Lung (tissue), 12 donors: ENCODE data around the gene SPEF1. TPM values are rescaled to one million over a fixed set of nuclear protein-coding genes. Genes with fewer than 3 reads are reported as not detected.

Experiments used
- ATAC-seq: fragments of 200-7000 bp; cut with Tn5 transposase; one replicate; pipeline ENCODE4 v1.9.1; 2020; ENCODE audit warnings: moderate number of reproducible peaks; ENCODE audit not compliant: insufficient read depth, low FRiP score
- DNase-seq, 3 donors: peaks; one replicate each; pipeline ENCODE4 v3.0.0-alpha.2; 2013 to 2017
- H3K27ac ChIP-seq, 2 donors: one replicate each; pipeline ENCODE4 v1.5.1; 2013; ENCODE audit warnings: mild to moderate bottlenecking in 2 of 2, moderate library complexity in 2 of 2, control low read depth in 1 of 2, inconsistent platforms in 1 of 2, low read depth in 1 of 2, low read length in 1 of 2
- H3K27me3 ChIP-seq, 3 donors: one replicate each; pipeline ENCODE4 v1.5.1; 2013; ENCODE audit warnings: low read length in 2 of 3; ENCODE audit not compliant: control insufficient read depth in 3 of 3, insufficient read depth in 3 of 3
- H3K36me3 ChIP-seq, 4 donors: one replicate each; pipeline ENCODE4 v1.5.1; 2013; ENCODE audit warnings: low read length in 4 of 4, mild to moderate bottlenecking in 1 of 4, moderate library complexity in 1 of 4; ENCODE audit not compliant: control insufficient read depth in 4 of 4, insufficient read depth in 4 of 4
- H3K4me1 ChIP-seq, 5 donors: one replicate each; pipeline ENCODE4 v1.5.1; 2013; ENCODE audit warnings: low read length in 5 of 5, mild to moderate bottlenecking in 2 of 5, moderate library complexity in 1 of 5; ENCODE audit not compliant: control insufficient read depth in 5 of 5, insufficient read depth in 5 of 5
- H3K4me3 ChIP-seq: one replicate; pipeline ENCODE4 v1.5.1; 2013; ENCODE audit warnings: mild to moderate bottlenecking, control low read depth, moderate library complexity
- H3K9ac ChIP-seq, 2 donors: one replicate each; pipeline ENCODE4 v1.5.1; 2013; ENCODE audit warnings: low read length in 2 of 2, control low read depth in 1 of 2; ENCODE audit not compliant: insufficient read depth in 1 of 2
- H3K9me3 ChIP-seq, 4 donors: one replicate each; pipeline ENCODE4 v1.5.1; 2013; ENCODE audit warnings: low read length in 3 of 4, mild to moderate bottlenecking in 1 of 4, moderate library complexity in 1 of 4; ENCODE audit not compliant: control insufficient read depth in 4 of 4, insufficient read depth in 3 of 4
- WGBS, 2 donors: extraction: QIAGEN DNeasy Blood & Tissue Kit; methylation state at CpG; one replicate each; pipeline ENCODE4 v1.1.7; 2013; 5-methylcytosine and 5-hydroxymethylcytosine counted together
- polyA plus RNA-seq, 2 donors: library from polyadenylated mRNA; stranded (reverse); fragments of 200-250 nt; gene quantifications; one replicate each; pipeline ENCODE4 v1.2.1, GENCODE V29; 2013
- total RNA-seq, 2 donors: library from RNA; depleted of rRNA in 1 of 2; stranded (reverse); fragments of >200 nt in 1 of 2; gene quantifications; one replicate each; pipeline ENCODE4 v1.2.1, GENCODE V29; 2014 to 2021
- TF ChIP-seq, protein P1 (sequence below): IDR thresholded peaks from 2 replicates; pipeline ENCODE4 v1.5.1; 2012; ENCODE audit warnings: mild to moderate bottlenecking; ENCODE audit errors: control extremely low read depth, extremely low read depth
- donor health status: control.
- donor health status: control.
- donor health status: Bipolar disorder and iron deficiency.
- donor health status: healthy.
- donor health status: DM: yes; HTN: yes; CAD: no.

The SPEF1 gene
- total and polyA plus RNA-seq, 4 donors: 9.6 to 15.5 (median 11.8) TPM

DNA sequence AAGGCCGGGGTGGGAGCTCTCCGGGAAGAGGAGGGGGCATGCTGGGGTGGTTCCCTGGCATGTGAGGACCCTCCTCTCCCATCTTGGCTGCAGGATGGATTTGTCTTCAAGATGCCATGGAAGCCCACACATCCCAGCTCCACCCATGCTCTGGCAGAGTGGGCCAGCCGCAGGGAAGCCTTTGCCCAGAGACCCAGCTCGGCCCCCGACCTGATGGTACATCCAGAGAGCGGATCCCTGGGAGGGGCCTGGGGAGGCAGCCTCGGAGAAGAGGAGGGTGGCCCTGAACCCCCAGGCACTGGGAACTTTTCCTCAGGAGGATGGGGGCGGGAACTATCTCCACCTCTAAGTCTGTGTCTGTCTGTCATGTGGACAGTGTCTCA is 19.6 kb upstream of the SPEF1 start:
- H3K27ac ChIP-seq: peak overlapping the region in 1 of 2 donors; percentile 69
- H3K4me3 ChIP-seq: no peak overlapping the region
- H3K36me3 ChIP-seq: peaks cover 0 to 59% (median 31%) of the 10 kb centered on the region in 4 donors
- no peak overlapping the region for H3K9ac ChIP-seq
- 92 to 94% methylated on average over 7 to 8 of the region's 8 CpGs for WGBS, 2 donors
- H3K9me3 ChIP-seq: no peaks in the 10 kb centered on the region
- TF ChIP-seq, protein P1, sequence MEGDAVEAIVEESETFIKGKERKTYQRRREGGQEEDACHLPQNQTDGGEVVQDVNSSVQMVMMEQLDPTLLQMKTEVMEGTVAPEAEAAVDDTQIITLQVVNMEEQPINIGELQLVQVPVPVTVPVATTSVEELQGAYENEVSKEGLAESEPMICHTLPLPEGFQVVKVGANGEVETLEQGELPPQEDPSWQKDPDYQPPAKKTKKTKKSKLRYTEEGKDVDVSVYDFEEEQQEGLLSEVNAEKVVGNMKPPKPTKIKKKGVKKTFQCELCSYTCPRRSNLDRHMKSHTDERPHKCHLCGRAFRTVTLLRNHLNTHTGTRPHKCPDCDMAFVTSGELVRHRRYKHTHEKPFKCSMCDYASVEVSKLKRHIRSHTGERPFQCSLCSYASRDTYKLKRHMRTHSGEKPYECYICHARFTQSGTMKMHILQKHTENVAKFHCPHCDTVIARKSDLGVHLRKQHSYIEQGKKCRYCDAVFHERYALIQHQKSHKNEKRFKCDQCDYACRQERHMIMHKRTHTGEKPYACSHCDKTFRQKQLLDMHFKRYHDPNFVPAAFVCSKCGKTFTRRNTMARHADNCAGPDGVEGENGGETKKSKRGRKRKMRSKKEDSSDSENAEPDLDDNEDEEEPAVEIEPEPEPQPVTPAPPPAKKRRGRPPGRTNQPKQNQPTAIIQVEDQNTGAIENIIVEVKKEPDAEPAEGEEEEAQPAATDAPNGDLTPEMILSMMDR: no peak
- DNase-seq (no peak), ATAC-seq (no peak)
- peaks cover 0 to 48% (median 14%) of the 10 kb centered on the region in 5 donors for H3K4me1 ChIP-seq
- H3K27me3 ChIP-seq: no peaks in the 10 kb centered on the region

DNA sequence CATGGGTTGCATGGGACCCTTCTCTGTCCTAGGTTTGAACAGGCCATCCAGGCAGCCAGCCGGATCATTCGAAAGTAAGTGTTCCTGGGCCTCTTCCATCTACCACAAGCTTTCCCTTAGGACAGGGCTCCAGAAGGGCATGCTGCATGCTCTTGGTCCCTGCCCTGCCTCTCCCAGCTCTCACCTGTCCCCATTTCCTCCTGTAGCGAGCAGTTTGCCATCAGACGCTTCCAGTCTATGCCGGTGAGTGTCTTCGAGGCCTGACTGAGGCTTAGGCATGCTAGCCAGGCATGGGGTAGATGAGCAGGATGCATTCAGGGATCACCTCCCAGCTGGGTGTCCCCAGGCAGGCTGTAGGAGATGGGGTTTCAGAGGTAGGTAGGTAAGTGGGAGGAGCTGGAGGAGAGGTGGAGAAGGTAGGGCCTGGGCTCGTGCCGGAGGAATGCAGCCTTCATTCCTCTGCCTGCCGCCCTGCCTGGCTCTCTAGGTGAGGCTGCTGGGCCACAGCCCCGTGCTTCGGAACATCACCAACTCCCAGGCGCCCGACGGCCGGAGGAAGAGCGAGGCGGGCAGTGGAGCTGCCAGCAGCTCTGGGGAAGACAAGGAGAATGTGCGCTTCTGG is 19.1 kb upstream of the SPEF1 start:
- H3K4me3 ChIP-seq: no peak overlapping the region
- TF ChIP-seq, protein P1: no peak
- no peaks in the 10 kb centered on the region for H3K27me3 ChIP-seq
- H3K36me3 ChIP-seq: peaks cover 0 to 58% (median 29%) of the 10 kb centered on the region in 4 donors
- H3K4me1 ChIP-seq: peaks cover 0 to 48% (median 14%) of the 10 kb centered on the region in 5 donors
- no peak for DNase-seq
- no peak for ATAC-seq
- H3K27ac ChIP-seq: peak overlapping the region in 1 of 2 donors; percentile 69
- H3K9me3 ChIP-seq: no peaks in the 10 kb centered on the region
- 89 to 91% methylated on average over 17 to 18 of the region's 18 CpGs for WGBS, 2 donors
- H3K9ac ChIP-seq: no peak overlapping the region

DNA sequence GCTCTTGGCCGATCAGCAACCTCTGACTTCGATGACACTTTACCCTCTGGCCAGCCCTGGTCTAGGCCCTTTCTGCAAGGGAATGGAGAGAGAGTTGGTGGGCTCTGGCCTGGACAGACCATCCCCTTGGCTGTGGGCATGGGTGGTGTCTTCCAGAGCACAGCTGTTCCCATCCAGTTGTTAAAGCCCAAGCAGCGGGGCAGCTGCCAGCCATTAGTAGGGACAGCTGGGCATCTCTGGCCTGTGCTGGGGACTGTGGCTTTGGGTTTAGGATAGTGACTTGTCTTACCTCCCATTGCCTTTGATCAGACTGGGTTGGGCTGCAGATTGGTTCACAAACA is 17.6 kb upstream of the SPEF1 start:
- H3K4me1 ChIP-seq: peaks cover 0 to 40% (median 14%) of the 10 kb centered on the region in 5 donors
- 85 to 96% methylated on average over 3 of the region's 3 CpGs for WGBS, 2 donors
- no peak for ATAC-seq

More for the DNA sequence above, 17.6 kb upstream of the SPEF1 start:
- peaks cover 0 to 48% (median 19%) of the 10 kb centered on the region in 4 donors for H3K36me3 ChIP-seq
- no peak overlapping the region for H3K9ac ChIP-seq
- DNase-seq: no peak
- H3K27ac ChIP-seq: peak overlapping the region in 1 of 2 donors; percentile 73
- peak overlapping the region; percentile 25 for H3K4me3 ChIP-seq
- no peaks in the 10 kb centered on the region for H3K9me3 ChIP-seq
- H3K27me3 ChIP-seq: no peaks in the 10 kb centered on the region
- TF ChIP-seq, protein P1: no peak
